ENCODE data around the gene TMBIM1.
"Not testable (repeated sequence)": the region's sequence is repeated elsewhere in the genome, so short reads cannot be mapped to it uniquely, and the experiment has no call there.

Gene TMBIM1

DNA sequence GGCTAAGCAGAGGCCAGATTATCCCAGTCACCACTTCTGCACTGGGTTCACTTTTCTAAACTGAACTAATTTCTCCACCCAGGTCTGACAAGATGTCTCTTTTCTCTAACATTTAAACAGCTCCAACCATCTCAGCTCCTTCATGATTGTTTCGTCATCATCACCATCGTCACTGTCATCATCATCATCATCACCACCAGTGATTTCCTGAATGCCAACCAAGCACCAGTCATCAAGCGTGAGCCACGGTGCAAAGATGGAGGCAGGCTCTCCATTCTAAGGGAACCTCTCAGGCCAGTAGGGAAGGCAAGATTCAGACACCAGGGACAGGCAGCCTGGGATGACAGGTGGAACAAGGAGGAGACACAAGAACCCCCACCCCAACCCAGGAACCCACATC, 25.5 kb upstream of the TMBIM1 start:
- H3K4me3 ChIP-seq (replicated peaks in 1 of 2; ENCODE audit: low read depth in 2 of 2, low read length in 2 of 2), result no peak overlapping the region
- no peak for DNase-seq (ENCODE audit: low read depth in 2 of 2)
- TF ChIP-seq, protein P1, sequence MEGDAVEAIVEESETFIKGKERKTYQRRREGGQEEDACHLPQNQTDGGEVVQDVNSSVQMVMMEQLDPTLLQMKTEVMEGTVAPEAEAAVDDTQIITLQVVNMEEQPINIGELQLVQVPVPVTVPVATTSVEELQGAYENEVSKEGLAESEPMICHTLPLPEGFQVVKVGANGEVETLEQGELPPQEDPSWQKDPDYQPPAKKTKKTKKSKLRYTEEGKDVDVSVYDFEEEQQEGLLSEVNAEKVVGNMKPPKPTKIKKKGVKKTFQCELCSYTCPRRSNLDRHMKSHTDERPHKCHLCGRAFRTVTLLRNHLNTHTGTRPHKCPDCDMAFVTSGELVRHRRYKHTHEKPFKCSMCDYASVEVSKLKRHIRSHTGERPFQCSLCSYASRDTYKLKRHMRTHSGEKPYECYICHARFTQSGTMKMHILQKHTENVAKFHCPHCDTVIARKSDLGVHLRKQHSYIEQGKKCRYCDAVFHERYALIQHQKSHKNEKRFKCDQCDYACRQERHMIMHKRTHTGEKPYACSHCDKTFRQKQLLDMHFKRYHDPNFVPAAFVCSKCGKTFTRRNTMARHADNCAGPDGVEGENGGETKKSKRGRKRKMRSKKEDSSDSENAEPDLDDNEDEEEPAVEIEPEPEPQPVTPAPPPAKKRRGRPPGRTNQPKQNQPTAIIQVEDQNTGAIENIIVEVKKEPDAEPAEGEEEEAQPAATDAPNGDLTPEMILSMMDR (IDR thresholded peaks at IDR 0.05; ENCODE audit: low read depth, low read length), result no peak

DNA sequence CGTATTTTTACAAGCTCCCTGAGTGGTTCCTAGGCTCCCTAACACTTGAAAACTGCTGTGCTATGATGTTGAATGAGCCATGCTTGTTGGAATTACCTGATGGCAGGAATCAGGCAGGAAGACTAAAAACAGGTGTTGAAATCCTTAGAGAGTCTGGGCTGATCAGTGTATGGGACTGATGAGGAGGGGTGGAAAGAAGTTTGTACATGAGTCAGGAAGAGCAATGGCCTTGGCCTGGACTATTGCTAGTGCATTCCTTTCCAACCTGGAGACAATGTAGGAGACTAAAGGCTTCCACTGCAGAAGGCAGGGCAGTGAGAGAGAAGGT, 25.0 kb upstream of the TMBIM1 start:
- DNase-seq (ENCODE audit: low read depth in 2 of 2), result no peak
- no peak overlapping the region for H3K4me3 ChIP-seq (replicated peaks in 1 of 2; ENCODE audit: low read depth in 2 of 2, low read length in 2 of 2)
- TF ChIP-seq, protein P1 (IDR thresholded peaks at IDR 0.05; ENCODE audit: low read depth, low read length), result no peak

DNA sequence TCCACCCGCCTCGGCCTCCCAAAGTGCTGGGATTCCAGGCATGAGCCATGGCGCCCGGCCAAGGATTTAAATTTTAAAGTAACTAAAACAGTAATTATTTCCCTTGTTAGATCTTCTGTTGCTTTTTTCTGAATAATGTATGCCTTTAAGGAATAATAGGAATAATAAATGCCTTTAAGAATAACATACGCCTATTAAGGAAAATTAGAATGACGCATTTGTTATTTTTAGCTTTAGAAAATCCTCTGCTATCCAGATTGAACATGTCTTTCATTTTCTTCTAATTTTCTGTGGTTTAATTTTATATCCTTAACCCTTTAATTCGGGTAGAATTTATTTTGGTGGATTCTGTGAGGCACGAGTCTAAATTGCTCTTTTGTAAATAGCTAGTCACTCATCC, 23.1 kb upstream of the TMBIM1 start:
- DNase-seq (ENCODE audit: low read depth in 2 of 2), result no peak
- H3K4me3 ChIP-seq (replicated peaks in 1 of 2; ENCODE audit: low read depth in 2 of 2, low read length in 2 of 2), result no peak overlapping the region
- TF ChIP-seq, protein P1 (IDR thresholded peaks at IDR 0.05; ENCODE audit: low read depth, low read length), result no peak

DNA sequence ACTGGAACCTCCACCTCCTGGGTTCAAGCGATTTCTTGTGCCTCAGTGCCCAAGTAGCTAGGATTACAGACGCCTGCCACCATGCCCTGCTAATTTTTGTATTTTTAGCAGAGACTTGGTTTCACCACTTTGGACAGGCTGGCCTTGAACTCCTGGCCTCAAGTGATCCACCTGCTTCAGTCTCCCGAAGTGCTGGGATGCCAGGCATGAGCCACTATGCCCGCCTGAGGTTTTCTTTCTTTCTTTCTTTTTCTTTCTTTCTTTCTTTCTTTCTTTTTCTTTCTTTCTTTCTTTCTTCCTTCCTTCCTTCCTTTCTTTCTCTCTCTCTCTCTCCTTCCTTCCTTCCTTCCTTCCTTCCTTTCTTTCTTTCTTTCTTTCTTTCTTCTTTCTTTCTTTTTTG, 22.5 kb upstream of the TMBIM1 start:
- not testable (repeated sequence) for H3K4me3 ChIP-seq (replicated peaks in 1 of 2; ENCODE audit: low read depth in 2 of 2, low read length in 2 of 2); DNase-seq (ENCODE audit: low read depth in 2 of 2)

GRCh38 chr2:218313356-218313755, 21.1 kb upstream of the TMBIM1 start:
- DNase-seq (ENCODE audit: low read depth in 2 of 2), result no peak
- H3K4me3 ChIP-seq (replicated peaks in 1 of 2; ENCODE audit: low read depth in 2 of 2, low read length in 2 of 2), result no peak overlapping the region
- TF ChIP-seq, protein P1 (IDR thresholded peaks at IDR 0.05; ENCODE audit: low read depth, low read length), result no peak

GRCh38 chr2:218312267-218312756, 20.0 kb upstream of the TMBIM1 start:
- H3K4me3 ChIP-seq (replicated peaks in 1 of 2; ENCODE audit: low read depth in 2 of 2, low read length in 2 of 2), result no peak overlapping the region

GRCh38 chr2:218311541-218312266, 19.4 kb upstream of the TMBIM1 start:
- not testable (repeated sequence) for H3K4me3 ChIP-seq (replicated peaks in 1 of 2; ENCODE audit: low read depth in 2 of 2, low read length in 2 of 2); DNase-seq (ENCODE audit: low read depth in 2 of 2)

More at GRCh38 chr2:218312267-218312756, 20.0 kb upstream of the TMBIM1 start:
- DNase-seq (ENCODE audit: low read depth in 2 of 2), result no peak
- TF ChIP-seq, protein P1 (IDR thresholded peaks at IDR 0.05; ENCODE audit: low read depth, low read length), result no peak

Measured in cardiac fibroblast (primary cell).